Measurements from ENCODE around the gene CDKN3.

GRCh38 chr14:54425537-54426274 lies 28.9 kb downstream of the CDKN3 start:
- TF ChIP-seq, protein P1, sequence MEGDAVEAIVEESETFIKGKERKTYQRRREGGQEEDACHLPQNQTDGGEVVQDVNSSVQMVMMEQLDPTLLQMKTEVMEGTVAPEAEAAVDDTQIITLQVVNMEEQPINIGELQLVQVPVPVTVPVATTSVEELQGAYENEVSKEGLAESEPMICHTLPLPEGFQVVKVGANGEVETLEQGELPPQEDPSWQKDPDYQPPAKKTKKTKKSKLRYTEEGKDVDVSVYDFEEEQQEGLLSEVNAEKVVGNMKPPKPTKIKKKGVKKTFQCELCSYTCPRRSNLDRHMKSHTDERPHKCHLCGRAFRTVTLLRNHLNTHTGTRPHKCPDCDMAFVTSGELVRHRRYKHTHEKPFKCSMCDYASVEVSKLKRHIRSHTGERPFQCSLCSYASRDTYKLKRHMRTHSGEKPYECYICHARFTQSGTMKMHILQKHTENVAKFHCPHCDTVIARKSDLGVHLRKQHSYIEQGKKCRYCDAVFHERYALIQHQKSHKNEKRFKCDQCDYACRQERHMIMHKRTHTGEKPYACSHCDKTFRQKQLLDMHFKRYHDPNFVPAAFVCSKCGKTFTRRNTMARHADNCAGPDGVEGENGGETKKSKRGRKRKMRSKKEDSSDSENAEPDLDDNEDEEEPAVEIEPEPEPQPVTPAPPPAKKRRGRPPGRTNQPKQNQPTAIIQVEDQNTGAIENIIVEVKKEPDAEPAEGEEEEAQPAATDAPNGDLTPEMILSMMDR (IDR thresholded peaks at IDR 0.05; ENCODE audit: insufficient read depth, low read length): no peak
- TF ChIP-seq REST (IDR thresholded peaks at IDR 0.05; ENCODE audit: insufficient replicate concordance, low read depth): no peak
- TF ChIP-seq POLR2AphosphoS5 (IDR thresholded peaks at IDR 0.05; ENCODE audit: low read depth): no peak

Data from HL-60 (cell line).